GM18508 (cell line): ENCODE results near the gene ATF7IP.

Experiments
- ATAC-seq: cut with Tn5 transposase; IDR thresholded peaks from one replicate; pipeline ENCODE4 v1.9.1; 2021; ENCODE audit warnings: moderate number of reproducible peaks; ENCODE audit not compliant: insufficient read depth, unreplicated experiment

Gene ATF7IP

DNA sequence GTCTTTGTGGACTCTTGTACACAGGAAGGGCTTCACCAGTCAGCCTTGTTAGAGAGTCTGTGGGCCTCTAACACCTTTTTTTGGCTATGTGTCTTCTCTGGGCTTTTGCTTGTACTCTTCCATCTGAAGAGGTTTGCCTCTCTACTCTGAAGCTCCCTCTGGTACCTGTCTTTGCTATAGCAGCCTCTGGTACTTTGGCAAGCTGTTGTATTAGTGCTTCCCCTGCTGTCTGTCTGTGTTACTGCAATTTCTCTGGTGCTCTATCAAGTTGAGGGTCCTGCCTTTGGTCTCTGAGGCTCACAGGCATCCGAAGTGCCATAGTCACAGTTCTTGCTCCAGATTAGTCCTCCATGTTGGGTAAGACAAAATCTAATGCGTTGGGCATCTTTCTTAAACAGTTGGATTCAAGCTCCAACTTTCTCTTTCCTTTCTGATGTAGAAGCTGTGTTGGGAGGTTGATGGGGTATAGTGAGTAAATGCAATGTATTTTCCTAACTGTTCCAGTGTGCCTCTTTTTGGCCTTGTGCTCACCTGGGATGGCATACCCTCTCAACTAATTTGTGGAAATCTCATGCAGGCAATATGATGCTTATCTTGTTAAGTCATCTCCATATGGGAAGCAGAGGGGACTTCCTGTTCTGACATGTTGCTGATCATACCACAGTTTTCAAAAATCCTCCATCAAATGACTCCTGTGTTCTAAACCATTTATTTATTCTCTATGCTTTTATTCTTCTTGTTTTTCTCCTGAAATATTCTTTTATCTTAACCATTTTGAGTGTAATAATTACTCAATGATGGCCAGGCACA, 88.8 kb downstream of the ATF7IP start:
- ATAC-seq, result peak; percentile 77

DNA sequence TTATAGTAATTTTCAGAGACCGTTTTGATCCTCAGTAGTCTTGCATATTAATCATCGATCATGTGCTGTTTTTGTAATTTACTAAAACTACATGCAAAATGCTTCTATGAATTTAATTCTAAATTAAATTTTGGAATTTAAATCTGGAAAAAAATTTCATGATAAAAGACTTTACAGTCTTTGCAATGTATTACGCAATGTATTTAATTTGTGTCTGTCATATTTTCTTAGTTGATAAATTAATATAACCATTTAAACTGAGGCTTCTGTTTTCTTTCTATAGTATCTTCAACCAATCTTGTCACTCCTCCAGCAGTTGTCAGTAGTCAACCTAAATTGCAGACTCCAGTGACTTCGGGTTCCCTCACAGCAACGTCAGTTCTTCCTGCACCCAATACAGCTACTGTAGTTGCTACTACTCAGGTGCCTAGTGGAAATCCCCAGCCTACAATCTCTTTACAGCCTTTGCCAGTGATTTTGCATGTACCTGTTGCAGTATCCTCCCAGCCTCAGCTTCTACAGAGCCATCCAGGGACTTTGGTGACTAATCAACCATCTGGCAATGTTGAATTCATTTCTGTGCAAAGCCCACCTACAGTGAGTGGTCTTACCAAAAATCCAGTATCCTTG, 94.8 kb downstream of the ATF7IP start:
- no peak for ATAC-seq

DNA sequence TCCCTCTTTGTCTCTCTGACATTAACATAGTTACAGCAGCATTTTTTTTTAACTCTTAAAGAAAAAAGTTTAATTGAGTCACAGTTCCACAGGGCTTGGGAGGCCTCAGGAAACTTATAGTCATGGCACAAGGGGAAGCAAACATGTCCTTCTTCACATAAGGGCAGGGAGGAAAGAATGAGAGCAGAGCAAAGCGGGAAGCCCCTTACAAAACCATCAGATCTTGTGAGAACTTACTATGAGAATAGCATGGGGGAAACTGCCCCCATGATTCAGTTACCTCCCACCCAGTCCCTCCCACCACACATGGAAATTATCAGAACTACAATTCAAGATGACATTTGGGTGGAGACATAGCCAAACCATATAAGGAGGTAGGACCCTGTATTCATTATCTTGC, 106.0 kb downstream of the ATF7IP start:
- ATAC-seq, result no peak

DNA sequence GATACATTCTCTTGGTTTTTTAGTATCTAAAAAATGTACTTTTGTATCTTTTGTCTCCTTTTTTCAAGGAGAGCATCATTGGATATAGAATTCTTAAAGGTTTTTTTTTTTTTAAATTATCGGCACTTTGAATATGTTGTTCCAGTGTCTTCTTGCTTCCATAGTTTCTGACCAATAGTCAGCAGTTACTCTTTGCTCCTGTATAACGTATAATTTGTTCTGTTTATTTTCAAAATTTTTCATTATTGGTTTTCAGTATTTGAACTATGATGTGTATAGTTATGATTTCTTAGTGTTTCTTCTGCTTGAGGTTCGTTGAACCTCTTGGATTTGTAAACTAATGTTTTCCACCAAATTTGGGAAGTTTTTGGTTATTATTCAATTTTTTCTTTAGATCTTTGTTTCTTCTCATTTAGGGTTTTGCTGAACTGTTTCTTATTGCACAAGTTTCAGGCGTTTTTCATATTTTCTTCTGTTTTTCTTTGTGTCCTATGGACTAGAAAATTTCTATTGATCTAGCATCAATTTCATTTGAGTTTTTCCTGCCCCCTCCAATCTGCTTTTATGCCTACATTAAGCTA, 108.3 kb downstream of the ATF7IP start:
- ATAC-seq, result no peak

DNA sequence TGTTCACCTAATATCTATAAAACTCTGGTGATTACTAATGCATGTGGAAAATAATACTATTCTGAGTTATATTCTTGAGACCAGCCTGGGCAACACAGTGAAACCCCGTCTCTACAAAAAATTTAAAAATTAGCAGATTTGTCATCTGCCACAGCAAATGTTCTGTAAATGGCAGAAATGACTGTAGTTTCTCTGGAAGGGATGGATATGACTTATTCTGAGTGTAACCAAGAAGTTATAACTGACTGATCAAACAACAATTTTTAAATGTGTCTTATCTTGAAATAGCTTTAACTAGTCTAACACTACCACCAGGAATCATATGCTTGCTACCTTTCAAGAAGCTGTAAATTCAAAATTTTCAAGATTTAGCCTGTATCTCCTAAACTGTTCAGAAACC, 113.5 kb downstream of the ATF7IP start:
- no peak for ATAC-seq

DNA sequence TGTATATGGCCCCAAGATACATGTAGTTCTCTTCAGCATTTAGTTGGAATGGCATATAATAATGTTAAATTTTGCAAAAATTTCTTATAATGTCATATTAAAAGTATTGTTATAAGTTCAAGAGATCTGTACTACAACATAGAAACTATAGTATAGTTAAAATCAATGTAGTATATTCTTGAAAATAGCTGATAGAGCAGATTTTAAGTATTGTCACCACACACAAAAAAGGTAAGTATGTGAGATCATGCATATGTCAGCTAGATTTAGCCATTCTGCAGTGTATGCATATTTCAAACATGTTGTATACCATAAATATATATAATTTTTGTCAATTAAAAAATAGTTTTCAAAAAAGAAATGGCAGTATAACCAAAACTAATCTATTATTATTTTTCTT, 115.7 kb downstream of the ATF7IP start:
- ATAC-seq, result no peak

DNA sequence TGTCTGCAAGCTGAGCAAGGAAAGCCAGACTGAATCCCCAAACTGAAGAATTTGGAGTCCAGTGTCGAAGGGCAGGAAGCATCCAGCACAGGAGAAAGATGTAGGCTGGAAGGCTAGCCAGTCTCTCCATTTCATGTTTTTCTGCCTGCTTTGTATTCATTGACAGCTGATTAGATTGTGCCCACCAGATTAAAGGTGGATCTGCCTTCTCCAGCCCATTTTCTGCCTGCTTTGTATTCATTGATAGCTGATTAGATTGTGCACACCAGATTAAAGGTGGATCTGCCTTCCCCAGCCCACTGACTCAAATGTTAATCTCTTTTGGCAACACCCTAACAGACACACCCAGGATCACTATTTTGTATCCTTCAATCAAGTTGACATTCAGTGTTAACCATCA, 116.9 kb downstream of the ATF7IP start:
- ATAC-seq, result no peak

DNA sequence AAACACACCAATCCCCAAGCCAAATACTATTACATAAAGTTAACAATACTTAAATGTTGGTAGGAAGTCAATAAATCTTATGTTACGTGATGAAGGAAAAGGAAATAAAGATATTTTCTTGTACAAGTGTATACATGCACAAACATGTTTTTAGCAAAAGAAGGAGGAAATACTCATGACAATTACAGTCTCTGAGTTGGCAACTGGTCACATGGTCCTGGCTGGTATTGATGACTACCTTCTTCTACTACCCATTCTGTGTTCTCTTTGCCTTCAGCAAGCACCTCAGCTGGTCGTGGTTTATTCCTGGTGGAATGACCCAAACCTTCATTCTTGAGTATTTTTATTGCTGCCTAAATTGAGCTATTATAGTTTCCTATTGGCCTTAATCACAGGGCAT, 117.4 kb downstream of the ATF7IP start:
- ATAC-seq, result no peak

DNA sequence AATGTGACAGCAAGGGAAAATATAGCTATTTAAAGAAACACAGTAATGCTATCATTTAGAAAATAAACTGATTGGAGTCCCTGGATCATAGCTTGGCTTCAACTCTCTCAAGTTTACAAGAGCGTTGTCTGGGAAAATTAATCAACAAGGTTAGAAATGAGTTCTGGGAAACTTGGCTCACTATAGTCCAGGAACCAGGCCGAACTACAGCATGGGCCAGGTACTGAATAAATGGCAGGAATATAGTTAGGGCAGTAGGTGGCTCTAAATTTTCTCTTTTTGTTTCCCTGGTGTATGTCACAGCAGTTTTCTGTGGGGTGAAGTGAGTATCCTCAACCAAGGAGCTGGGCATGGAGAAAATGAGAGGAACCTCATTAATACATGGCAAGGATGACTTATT, 129.8 kb downstream of the ATF7IP start:
- ATAC-seq, result no peak

DNA sequence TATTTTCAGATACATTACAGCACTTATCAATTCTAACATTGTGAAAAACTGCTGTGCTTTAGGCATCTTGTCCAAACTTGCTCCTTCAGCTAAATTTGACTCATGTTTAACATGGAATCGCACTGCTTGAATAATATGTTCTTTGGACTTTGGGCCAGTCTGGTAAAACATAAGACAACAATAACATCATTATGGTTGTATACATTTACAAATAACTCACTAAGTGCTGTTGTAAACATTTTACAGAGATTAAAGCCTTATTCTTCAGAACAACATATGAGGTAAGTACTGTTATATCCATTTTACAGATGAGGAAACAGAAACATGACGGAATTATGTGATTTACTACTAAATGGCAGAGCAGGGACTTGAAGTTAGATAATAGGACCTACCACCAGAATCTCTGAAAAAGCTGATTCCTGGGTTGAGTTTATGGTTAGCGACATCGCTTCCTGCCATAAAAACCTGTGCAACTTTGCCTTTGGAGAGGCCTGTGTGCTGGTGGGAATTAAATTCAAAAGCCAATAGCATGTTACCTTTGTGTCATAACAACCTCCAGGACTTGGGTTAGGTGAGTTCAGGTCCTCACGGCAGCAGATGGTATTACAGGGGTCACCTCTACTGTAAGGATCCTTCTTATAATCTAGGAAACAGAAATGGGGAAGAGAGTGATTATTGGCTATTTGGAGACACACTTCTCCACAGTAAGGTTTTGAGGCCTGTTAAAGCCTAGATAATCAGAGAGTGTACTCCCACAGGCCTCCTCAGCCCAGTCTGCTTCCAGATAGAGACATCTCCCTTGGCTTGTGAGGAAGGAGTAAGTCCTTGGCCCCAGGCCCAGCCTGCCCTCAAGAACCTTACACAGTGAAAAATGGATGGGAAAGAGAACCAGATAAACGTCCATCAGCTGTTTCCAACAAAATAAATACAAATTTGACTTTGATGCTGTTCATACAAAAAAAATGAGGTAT, 140.4 kb downstream of the ATF7IP start:
- no peak for ATAC-seq

DNA sequence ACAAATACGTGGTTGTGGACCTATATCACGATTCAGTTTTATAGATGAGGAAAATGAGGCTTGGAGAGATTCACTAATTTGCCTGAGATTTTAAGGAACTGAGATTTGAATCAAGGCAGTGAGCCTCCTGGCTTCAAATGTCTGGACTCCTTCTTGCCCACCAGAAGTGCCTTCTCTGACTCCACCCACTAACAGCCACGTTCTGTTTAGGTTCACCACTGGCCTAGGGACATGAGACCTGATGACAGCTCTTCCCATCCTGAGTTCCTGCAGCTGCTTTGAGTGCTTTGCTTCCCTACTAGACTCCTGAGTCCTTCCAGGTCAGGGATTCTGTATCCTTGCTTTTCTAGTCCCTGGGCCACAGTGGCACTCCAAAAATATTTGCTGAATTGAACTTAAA, 145.1 kb downstream of the ATF7IP start:
- ATAC-seq, result no peak

DNA sequence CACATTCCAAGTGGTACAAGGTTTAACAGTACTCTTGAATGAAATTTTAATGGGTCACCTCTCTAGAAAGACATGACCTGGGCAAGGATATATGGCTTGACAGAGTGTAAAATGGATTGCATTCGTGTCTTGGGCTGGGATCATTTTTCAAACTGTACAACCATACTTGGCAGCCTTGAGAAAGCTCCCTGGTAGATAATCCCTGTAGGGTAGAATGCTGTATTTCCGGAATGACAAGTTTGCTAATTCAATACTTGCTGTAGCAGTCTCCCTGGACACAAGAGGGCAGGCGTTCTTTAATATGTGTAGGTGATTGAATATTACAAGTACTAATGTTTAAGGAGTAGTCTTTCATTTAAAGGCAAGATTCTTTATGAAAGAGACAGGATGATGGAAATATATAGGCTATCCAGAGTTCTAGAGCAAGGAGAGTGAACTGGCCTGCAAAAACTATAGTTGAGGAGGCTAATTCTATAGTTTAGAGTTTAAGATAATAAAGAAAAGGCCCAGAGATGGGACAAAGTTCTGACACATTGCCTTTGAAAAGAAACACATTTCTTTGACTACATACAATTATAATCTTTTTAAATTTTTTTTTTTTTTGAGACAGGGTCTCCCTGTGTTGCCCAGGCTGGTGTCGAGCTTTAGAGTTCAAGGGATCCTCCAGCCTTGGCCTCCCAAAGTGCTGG, 148.8 kb downstream of the ATF7IP start:
- no peak for ATAC-seq

DNA sequence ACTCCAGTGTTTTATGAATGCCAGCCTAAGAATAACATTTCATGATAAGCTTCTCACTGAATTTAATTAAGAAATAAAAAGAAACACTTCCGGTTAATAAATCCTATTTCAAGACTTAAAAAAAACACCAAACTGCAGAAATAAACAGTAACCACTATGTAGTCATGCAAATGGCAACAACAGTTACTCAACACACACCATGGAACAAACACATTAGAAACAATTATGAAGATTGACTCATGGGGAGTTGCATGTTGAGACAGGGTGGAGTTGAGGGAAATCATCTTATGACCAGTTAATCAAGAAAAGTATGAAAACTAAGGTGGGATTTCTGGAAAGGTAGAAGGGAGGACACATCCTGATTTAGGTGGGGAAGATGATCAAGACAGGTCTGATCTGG, 149.5 kb downstream of the ATF7IP start:
- ATAC-seq, result no peak

DNA sequence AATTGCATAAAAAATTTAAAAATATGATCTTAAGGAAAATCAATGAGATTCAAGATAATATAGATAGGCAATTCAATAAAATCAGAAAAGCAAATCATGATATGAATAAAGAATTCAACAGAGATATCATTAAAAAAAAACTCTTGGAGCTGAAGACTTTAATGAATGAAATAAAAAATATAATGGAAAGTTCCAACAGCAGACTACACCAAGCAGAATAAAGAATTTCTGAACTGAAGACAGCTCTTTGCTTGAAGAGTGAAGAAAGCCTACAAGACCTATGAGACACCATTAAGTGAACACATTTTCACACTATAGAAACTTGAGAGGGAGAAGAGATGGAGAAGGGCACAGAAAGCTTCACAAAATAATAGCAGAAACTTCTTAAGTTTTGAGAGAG, 156.3 kb downstream of the ATF7IP start:
- no peak for ATAC-seq

DNA sequence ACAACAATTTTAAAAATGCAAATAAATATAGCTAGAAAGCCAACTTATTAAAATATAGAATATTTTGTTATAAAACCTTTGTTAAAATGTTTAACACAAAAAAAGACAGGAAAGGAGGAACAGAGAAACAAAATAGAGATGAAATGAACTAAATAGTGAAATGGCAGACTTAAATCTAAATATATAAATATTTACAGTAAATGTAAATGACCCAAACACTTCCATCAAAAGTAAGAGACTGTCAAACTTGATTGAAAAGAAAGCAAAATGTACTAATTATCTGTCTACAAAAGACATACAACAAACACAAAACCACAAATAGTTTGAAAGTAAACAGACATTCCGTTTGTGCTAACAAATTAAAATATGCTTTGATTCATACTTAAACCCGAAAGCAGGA, 160.5 kb downstream of the ATF7IP start:
- no peak for ATAC-seq

DNA sequence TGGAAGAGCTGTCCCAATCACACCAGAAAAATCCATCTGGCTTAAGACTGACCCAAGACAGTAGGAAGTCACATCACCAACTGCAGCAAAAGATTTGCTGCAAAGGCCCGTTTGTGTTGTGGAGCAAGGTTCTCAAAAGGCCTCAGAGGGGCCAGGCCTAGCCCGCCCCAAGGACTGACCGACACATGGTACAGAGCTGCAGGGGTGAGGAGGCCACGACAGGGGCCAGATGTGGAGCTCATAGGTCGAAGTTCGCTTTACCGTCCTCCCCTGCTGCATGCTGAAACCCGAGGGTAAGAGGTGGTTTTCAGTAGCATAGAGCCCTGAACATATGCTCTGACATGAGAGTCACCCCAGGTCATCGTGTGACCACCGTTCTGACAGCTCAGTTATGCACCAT, 166.7 kb downstream of the ATF7IP start:
- no peak for ATAC-seq

DNA sequence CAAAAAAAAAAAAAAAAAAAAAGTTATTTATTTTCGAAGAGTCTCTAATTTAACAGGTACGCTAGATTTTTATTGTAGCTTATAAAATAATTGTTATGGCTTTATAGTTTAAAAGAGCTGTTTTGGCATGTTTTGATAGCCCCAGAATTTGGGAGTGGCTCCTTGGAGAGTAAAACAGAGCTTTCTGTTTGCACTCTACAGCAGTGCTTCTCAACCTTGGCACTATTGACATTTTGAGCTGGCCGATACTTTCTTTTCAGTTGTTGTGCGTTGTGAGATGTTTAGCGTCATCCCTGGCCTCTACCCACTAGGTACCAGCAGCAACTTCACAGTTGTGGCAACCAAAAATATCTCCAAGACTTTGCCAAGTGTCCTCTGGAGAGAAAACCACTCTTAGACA, 171.6 kb downstream of the ATF7IP start:
- ATAC-seq, result no peak

DNA sequence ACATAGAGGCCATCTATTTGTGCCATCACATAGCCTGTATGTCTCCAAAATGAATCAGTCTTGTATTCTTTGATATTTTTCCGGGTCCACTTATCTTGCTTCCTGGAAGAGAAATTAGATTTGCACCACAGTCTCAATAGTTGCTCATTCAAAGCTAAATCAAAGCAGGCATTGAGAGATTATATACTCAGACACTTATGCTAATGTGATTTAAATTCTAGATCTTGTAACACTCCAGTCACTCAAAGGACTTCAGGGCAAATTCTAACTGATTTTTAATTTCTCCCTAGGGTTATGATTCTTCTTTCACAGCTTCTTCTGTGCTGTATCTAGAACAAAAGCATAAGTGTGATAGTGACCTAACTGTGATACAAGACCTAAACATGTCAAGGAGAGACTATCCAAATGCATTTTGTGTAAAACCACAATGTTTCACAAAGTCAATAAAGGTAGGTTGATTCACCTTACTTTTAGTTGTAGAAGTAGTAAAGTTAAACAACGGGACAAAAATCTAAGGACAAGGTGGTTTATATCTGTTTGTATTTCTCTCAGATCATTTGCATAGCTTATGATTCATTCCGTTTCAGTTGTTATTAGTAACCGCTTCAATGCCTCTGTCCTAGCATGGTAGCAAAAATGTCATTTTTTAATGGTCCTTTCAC, 175.4 kb downstream of the ATF7IP start:
- ATAC-seq, result no peak
